NCI-H526 (cell line): ENCODE results near the gene LRRFIP1.

ENCODE experiments used
- DNase-seq, 2 experiments: peaks; one replicate each; lab custom pipeline; 2025; lab: John Stamatoyannopoulos, UW

LRRFIP1 gene

GRCh38 chr2:237640493-237640998 lies 13.2 kb downstream of the LRRFIP1 start:
- DNase-seq, result no peak

GRCh38 chr2:237642038-237642734 lies 14.8 kb downstream of the LRRFIP1 start:
- DNase-seq, result no peak

- DNase-seq, result no peak
Observed at GRCh38 chr2:237643066-237643465, 15.7 kb downstream of the LRRFIP1 start.

GRCh38 chr2:237643582-237644380 lies 16.4 kb downstream of the LRRFIP1 start:
- no peak for DNase-seq

- no peak for DNase-seq
Observed at GRCh38 chr2:237644381-237644703, 17.0 kb downstream of the LRRFIP1 start.

GRCh38 chr2:237645261-237645660 lies 17.9 kb downstream of the LRRFIP1 start:
- DNase-seq, result no peak

GRCh38 chr2:237647176-237648015 lies 20.0 kb downstream of the LRRFIP1 start:
- DNase-seq, result no peak

GRCh38 chr2:237648016-237648381 lies 20.6 kb downstream of the LRRFIP1 start:
- no peak for DNase-seq

- no peak for DNase-seq
Observed at GRCh38 chr2:237649541-237650454, 22.4 kb downstream of the LRRFIP1 start.

GRCh38 chr2:237650455-237650850 lies 23.1 kb downstream of the LRRFIP1 start:
- no peak for DNase-seq

- DNase-seq, result no peak
Observed at GRCh38 chr2:237651761-237652160, 24.4 kb downstream of the LRRFIP1 start.

GRCh38 chr2:237652181-237652580 lies 24.8 kb downstream of the LRRFIP1 start:
- no peak for DNase-seq

- no peak for DNase-seq
Observed at GRCh38 chr2:237652854-237653253, 25.5 kb downstream of the LRRFIP1 start.

- DNase-seq, result no peak
Observed at GRCh38 chr2:237653776-237654558, 26.6 kb downstream of the LRRFIP1 start.

- DNase-seq, result no peak
Observed at GRCh38 chr2:237657063-237657462, 29.7 kb downstream of the LRRFIP1 start.

- no peak for DNase-seq
Observed at GRCh38 chr2:237660381-237660900, 33.1 kb downstream of the LRRFIP1 start.

- DNase-seq, result no peak
Observed at GRCh38 chr2:237661270-237661669, 33.9 kb downstream of the LRRFIP1 start.

- DNase-seq, result no peak
Observed at GRCh38 chr2:237661799-237662328, 34.5 kb downstream of the LRRFIP1 start.

GRCh38 chr2:237662671-237663093 lies 35.3 kb downstream of the LRRFIP1 start:
- DNase-seq, result peak; percentile 92 to 98

- no peak for DNase-seq
Observed at GRCh38 chr2:237663517-237664110, 36.2 kb downstream of the LRRFIP1 start.
